GM19452 (cell line): ENCODE results near the gene METTL25.
A peak's percentile ranks its signal among the peaks of the same experiment; 100 is the strongest.

ENCODE experiments used
- ATAC-seq: cut with Tn5 transposase; IDR thresholded peaks from one replicate; pipeline ENCODE4 v1.9.1; 2021; ENCODE audit not compliant: unreplicated experiment

The METTL25 gene

GRCh38 chr12:82461836-82462235, 103.5 kb downstream of the METTL25 start:
- no peak for ATAC-seq

GRCh38 chr12:82468563-82468962, 110.2 kb downstream of the METTL25 start:
- no peak for ATAC-seq

GRCh38 chr12:82470906-82471512, 112.7 kb downstream of the METTL25 start:
- ATAC-seq: no peak

- ATAC-seq: peak; percentile 3
These were observed 114.9 kb downstream of the METTL25 start for GRCh38 chr12:82473111-82473754.

- peak; percentile 63 for ATAC-seq
These were observed 116.0 kb downstream of the METTL25 start for GRCh38 chr12:82474181-82474797.

- no peak for ATAC-seq
These were observed 116.5 kb downstream of the METTL25 start for GRCh38 chr12:82474798-82475184.

- no peak for ATAC-seq
These were observed 116.9 kb downstream of the METTL25 start for GRCh38 chr12:82475211-82475610.

- no peak for ATAC-seq
These were observed 118.2 kb downstream of the METTL25 start for GRCh38 chr12:82476511-82476910.

- no peak for ATAC-seq
These were observed 121.2 kb downstream of the METTL25 start for GRCh38 chr12:82479511-82479910.

GRCh38 chr12:82480606-82481005, 122.3 kb downstream of the METTL25 start:
- no peak for ATAC-seq

GRCh38 chr12:82481954-82482353, 123.6 kb downstream of the METTL25 start:
- ATAC-seq: no peak

- no peak for ATAC-seq
These were observed 128.4 kb downstream of the METTL25 start for GRCh38 chr12:82486524-82487235.

- ATAC-seq: no peak
These were observed 146.1 kb downstream of the METTL25 start for GRCh38 chr12:82504409-82504808.

GRCh38 chr12:82505150-82505549, 146.8 kb downstream of the METTL25 start:
- no peak for ATAC-seq

GRCh38 chr12:82507686-82508085, 149.4 kb downstream of the METTL25 start:
- ATAC-seq: no peak

- ATAC-seq: no peak
These were observed 152.1 kb downstream of the METTL25 start for GRCh38 chr12:82510386-82510785.

- ATAC-seq: no peak
These were observed 156.6 kb downstream of the METTL25 start for GRCh38 chr12:82514880-82515279.

- no peak for ATAC-seq
These were observed 157.3 kb downstream of the METTL25 start for GRCh38 chr12:82515652-82516051.

- ATAC-seq: peak; percentile 67
These were observed 158.7 kb downstream of the METTL25 start for GRCh38 chr12:82517027-82517426.

GRCh38 chr12:82517808-82518207, 159.5 kb downstream of the METTL25 start:
- no peak for ATAC-seq

GRCh38 chr12:82519510-82519909, 161.2 kb downstream of the METTL25 start:
- ATAC-seq: no peak

GRCh38 chr12:82522285-82522684, 164.0 kb downstream of the METTL25 start:
- ATAC-seq: no peak
